Osteoblast (primary cell): ENCODE results near the gene EML5. TPM values are rescaled to one million over a fixed set of nuclear protein-coding genes. Genes with fewer than 3 reads are reported as not detected.

Experiments
- DNase-seq: peaks from one replicate; pipeline ENCODE4 v3.0.0; 2011; ENCODE audit warnings: low spot score, mixed read lengths; ENCODE audit not compliant: insufficient read length; ENCODE audit errors: missing footprints
- H2AFZ ChIP-seq: 2 replicates; pipeline ENCODE4 v1.6.0; 2011; ENCODE audit warnings: mild to moderate bottlenecking, low read length
- H3K27ac ChIP-seq: 2 replicates; pipeline ENCODE4 v1.5.1; 2011; ENCODE audit warnings: mild to moderate bottlenecking, low read depth, low read length, moderate library complexity
- H3K27me3 ChIP-seq: 2 replicates; pipeline ENCODE4 v1.6.0; 2012; ENCODE audit warnings: mild to moderate bottlenecking, control low read depth, inconsistent platforms, low read length, moderate library complexity; ENCODE audit not compliant: insufficient read depth
- H3K36me3 ChIP-seq: 2 replicates; pipeline ENCODE4 v1.5.1; 2011; ENCODE audit warnings: mild to moderate bottlenecking, low read length, control low read depth, moderate library complexity; ENCODE audit not compliant: insufficient read depth
- H3K4me1 ChIP-seq: 2 replicates; pipeline ENCODE4 v1.5.1; 2011; ENCODE audit warnings: mild to moderate bottlenecking, low read length, control low read depth, moderate library complexity; ENCODE audit not compliant: insufficient read depth
- H3K4me2 ChIP-seq: 2 replicates; pipeline ENCODE4 v1.6.0; 2011; ENCODE audit warnings: mild to moderate bottlenecking, low read length; ENCODE audit not compliant: insufficient read depth
- H3K4me3 ChIP-seq: fragments of 200-600 bp; sonication (generic); 3 replicates; pipeline ENCODE4 v1.5.1; 2012; ENCODE audit warnings: mild to moderate bottlenecking, low read length, inconsistent platforms; ENCODE audit not compliant: insufficient read depth
- H3K79me2 ChIP-seq: 2 replicates; pipeline ENCODE4 v1.6.0; 2012; ENCODE audit warnings: mild to moderate bottlenecking, low read length, control low read depth, inconsistent platforms; ENCODE audit not compliant: insufficient read depth
- H3K9me3 ChIP-seq: 2 replicates; pipeline ENCODE4 v1.5.1; 2011; ENCODE audit warnings: low read depth, low read length, control low read depth
- H4K20me1 ChIP-seq: 2 replicates; pipeline ENCODE4 v1.6.0; 2012; ENCODE audit warnings: mild to moderate bottlenecking, low read length, control low read depth; ENCODE audit not compliant: insufficient read depth
- CTCF ChIP-seq: IDR thresholded peaks from 2 replicates; pipeline ENCODE4 v1.5.1; 2011; ENCODE audit warnings: mild to moderate bottlenecking, low read depth, low read length, moderate library complexity; ENCODE audit errors: extremely low read depth
- total RNA-seq: library from RNA; depleted of rRNA; stranded (reverse); fragments of >200 nt; gene quantifications from 2 replicates; pipeline ENCODE4 v1.2.3, GENCODE V29; 2012

The EML5 gene
- total RNA-seq, 1 donor, result under 0.01 TPM

DNA sequence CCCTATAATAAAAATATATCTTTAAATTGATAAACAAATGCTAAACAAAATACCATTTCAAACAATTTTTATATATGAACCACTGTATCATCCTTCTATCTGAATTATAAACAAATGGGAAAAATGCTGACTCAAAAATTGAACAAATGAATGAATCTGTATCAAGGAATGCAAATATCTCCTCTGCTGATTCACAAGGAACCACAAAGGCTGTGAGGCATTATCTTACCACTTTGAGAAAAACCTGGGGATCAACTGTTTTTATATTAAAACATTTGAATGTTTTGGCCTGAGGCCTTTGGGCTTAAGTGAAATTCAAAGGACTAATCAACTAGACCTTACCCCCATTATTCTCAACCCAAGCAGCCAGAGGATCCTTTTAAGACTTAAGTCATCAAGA, 86.3 kb downstream of the EML5 start:
- no peak for DNase-seq
- H3K36me3 ChIP-seq, result no peaks in the 10 kb centered on the region
- H2AFZ ChIP-seq, result no peak overlapping the region
- H3K27me3 ChIP-seq, result peaks cover 3% of the 10 kb centered on the region
- H3K4me1 ChIP-seq, result no peaks in the 10 kb centered on the region
- no peak overlapping the region for H3K4me3 ChIP-seq
- H3K9me3 ChIP-seq, result no peaks in the 10 kb centered on the region
- no peak overlapping the region for H3K27ac ChIP-seq
- no peaks in the 10 kb centered on the region for H3K79me2 ChIP-seq
- H4K20me1 ChIP-seq, result no peaks in the 10 kb centered on the region
- no peak for TF ChIP-seq CTCF
- H3K4me2 ChIP-seq, result no peak overlapping the region

DNA sequence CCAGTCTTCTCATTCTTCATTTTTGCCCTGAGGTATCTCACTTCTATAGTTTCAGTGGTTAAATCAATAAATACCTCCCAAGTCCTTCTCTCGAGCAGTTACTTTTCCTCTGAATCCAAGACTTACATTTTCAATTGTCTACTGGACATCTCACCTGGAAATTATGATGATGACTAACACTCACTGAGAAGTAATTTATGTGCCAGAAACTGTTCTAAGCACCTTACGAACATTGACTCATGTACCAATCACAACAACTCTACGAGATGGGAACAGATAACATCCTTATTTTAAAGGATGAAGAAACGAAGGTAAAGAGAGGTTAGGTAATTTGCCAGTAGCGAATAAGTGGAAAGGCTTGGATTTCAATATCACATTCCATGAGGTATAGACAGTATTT, 94.1 kb downstream of the EML5 start:
- no peak overlapping the region for H3K4me3 ChIP-seq
- no peak overlapping the region for H3K27ac ChIP-seq
- H4K20me1 ChIP-seq, result no peaks in the 10 kb centered on the region
- H3K36me3 ChIP-seq, result no peaks in the 10 kb centered on the region
- TF ChIP-seq CTCF, result no peak
- DNase-seq, result no peak
- no peak overlapping the region for H3K4me2 ChIP-seq
- H3K4me1 ChIP-seq, result no peaks in the 10 kb centered on the region
- H3K27me3 ChIP-seq, result peaks cover 7% of the 10 kb centered on the region
- no peaks in the 10 kb centered on the region for H3K79me2 ChIP-seq
- H2AFZ ChIP-seq, result no peak overlapping the region
- no peaks in the 10 kb centered on the region for H3K9me3 ChIP-seq

GRCh38 chr14:88695870-88696269, 96.9 kb downstream of the EML5 start:
- Histone ChIP-seq H3K4me3 (no peak overlapping the region), H4K20me1 (no peaks in the 10 kb centered on the region), H3K4me2 (no peak overlapping the region), H3K27me3 (peaks cover 4% of the 10 kb centered on the region), H3K4me1 (no peaks in the 10 kb centered on the region), H3K27ac (no peak overlapping the region), H3K9me3 (no peaks in the 10 kb centered on the region), H2AFZ (no peak overlapping the region), H3K79me2 (no peaks in the 10 kb centered on the region), H3K36me3 (no peaks in the 10 kb centered on the region)
- no peak for DNase-seq
- no peak for TF ChIP-seq CTCF

DNA sequence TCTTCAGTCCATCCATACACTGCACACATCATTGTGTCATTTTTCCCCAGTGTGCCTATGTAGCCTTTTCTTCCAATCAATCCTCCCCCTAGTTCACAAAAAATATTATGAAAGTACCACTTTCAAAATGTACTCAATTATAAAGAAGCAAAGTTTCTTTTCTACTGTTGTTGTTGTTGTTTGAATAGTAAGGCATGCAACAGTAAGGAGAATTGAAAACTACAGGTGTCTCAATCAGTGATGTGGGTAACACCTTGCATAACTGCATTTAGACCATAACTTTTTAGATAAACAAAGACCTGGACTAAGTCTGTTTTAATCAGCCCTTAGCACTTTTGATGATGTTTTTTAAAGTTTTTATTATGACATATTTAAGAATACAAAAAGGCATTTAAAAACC, 104.4 kb downstream of the EML5 start:
- H2AFZ ChIP-seq, result no peak overlapping the region
- H3K36me3 ChIP-seq, result no peaks in the 10 kb centered on the region
- no peaks in the 10 kb centered on the region for H3K27me3 ChIP-seq
- H3K9me3 ChIP-seq, result no peaks in the 10 kb centered on the region
- no peak for DNase-seq
- H3K27ac ChIP-seq, result no peak overlapping the region
- H4K20me1 ChIP-seq, result no peaks in the 10 kb centered on the region
- no peaks in the 10 kb centered on the region for H3K79me2 ChIP-seq
- no peaks in the 10 kb centered on the region for H3K4me1 ChIP-seq
- no peak overlapping the region for H3K4me2 ChIP-seq
- TF ChIP-seq CTCF, result no peak
- no peak overlapping the region for H3K4me3 ChIP-seq
